T-cell (primary cell): ENCODE data around the gene TBL1XR1. TPM values are rescaled to one million over a fixed set of nuclear protein-coding genes. Genes with fewer than 3 reads are reported as not detected.
"Not testable (repeated sequence)": the region's sequence is repeated elsewhere in the genome, so short reads cannot be mapped to it uniquely, and the experiment has no call there.

Source experiments
- ATAC-seq, 4 experiments: fragments of 200-7000 bp in 3 of 4; fragments of 150-1000 bp in 1 of 4; cut with Tn5 transposase; replicated peaks in 1 of 4; 1 replicate in 3 of 4; 2 replicates in 1 of 4; pipeline ENCODE4 v1.10.0; 2021; ENCODE audit warnings: moderate library complexity in 3 of 4, mild to moderate bottlenecking in 2 of 4, moderate number of reproducible peaks in 1 of 4
- CTCF ChIA-PET, 2 donors: fragments of 300-600 bp; sonication (Branson Sonifier 250); formaldehyde crosslinking; loops; one replicate each; lab custom pipeline; 2022; ENCODE audit warnings: antibody characterized with exemption in 2 of 2; lab: Charles Lee
- POLR2A ChIA-PET, 2 donors: fragments of 300-600 bp; sonication (Branson Sonifier 250); formaldehyde crosslinking; loops; one replicate each; lab custom pipeline; 2022; ENCODE audit warnings: antibody characterized with exemption in 2 of 2; lab: Charles Lee
- DNase-seq, 35 experiments: peaks; one replicate each; pipeline versions ENCODE4 v3.0.0 to v3.0.0-alpha.2; 2013 to 2023
- H3K27ac ChIP-seq: one replicate; pipeline ENCODE4 v1.5.1; 2013; ENCODE audit warnings: low read length
- H3K27me3 ChIP-seq, 2 experiments: replicated peaks in 1 of 2; 1 replicate in 1 of 2; 2 replicates in 1 of 2; pipeline versions ENCODE4 v1.6.1 to v1.7.0; 2013; ENCODE audit warnings: low read length in 1 of 2, mixed read lengths in 1 of 2; ENCODE audit not compliant: control insufficient read depth in 2 of 2, insufficient read depth in 2 of 2; ENCODE audit errors: extremely low read depth in 1 of 2
- H3K36me3 ChIP-seq, 2 donors: 1 replicate in 1 of 2; 2 replicates in 1 of 2; pipeline versions ENCODE4 v1.6.1 to v1.7.0; 2013; ENCODE audit warnings: low read length in 1 of 2; ENCODE audit not compliant: control insufficient read depth in 2 of 2, insufficient read depth in 1 of 2; ENCODE audit errors: extremely low read depth in 1 of 2
- H3K4me1 ChIP-seq, 2 experiments: 1 replicate in 1 of 2; 2 replicates in 1 of 2; pipeline versions ENCODE4 v1.6.1 to v1.7.0; 2013; ENCODE audit warnings: low read length in 2 of 2, mixed read lengths in 1 of 2; ENCODE audit not compliant: insufficient read depth in 2 of 2, control insufficient read depth in 1 of 2; ENCODE audit errors: extremely low read depth in 1 of 2
- H3K4me3 ChIP-seq, 2 donors: 1 replicate in 1 of 2; 2 replicates in 1 of 2; pipeline versions ENCODE4 v1.5.1 to v1.7.0; 2013; ENCODE audit warnings: mild to moderate bottlenecking in 2 of 2, low read length in 1 of 2, moderate library complexity in 1 of 2; ENCODE audit not compliant: control insufficient read depth in 1 of 2; ENCODE audit errors: extremely low read depth in 1 of 2
- H3K9me3 ChIP-seq: 2 replicates; pipeline ENCODE4 v1.7.0; 2013
- H3K27ac Mint-ChIP-seq, 2 donors: one replicate each; pipeline ENCODE4 v1.8.0; 2020 to 2021; ENCODE audit warnings: mild to moderate bottlenecking in 2 of 2, mixed read lengths in 2 of 2
- H3K27me3 Mint-ChIP-seq, 2 donors: one replicate each; pipeline ENCODE4 v1.8.0; 2021 to 2022; ENCODE audit warnings: mixed read lengths in 2 of 2
- H3K36me3 Mint-ChIP-seq: one replicate; pipeline ENCODE4 v1.8.0; 2021; ENCODE audit warnings: mixed read lengths
- H3K4me1 Mint-ChIP-seq, 3 donors: one replicate each; pipeline ENCODE4 v1.8.0; 2020 to 2022; ENCODE audit warnings: mixed read lengths in 3 of 3, mild to moderate bottlenecking in 1 of 3
- H3K4me3 Mint-ChIP-seq, 3 donors: one replicate each; pipeline ENCODE4 v1.8.0; 2020 to 2022; ENCODE audit warnings: mild to moderate bottlenecking in 3 of 3, mixed read lengths in 3 of 3, moderate library complexity in 3 of 3
- H3K9me3 Mint-ChIP-seq, 3 donors: one replicate each; pipeline ENCODE4 v1.8.0; 2020 to 2022; ENCODE audit warnings: mixed read lengths in 3 of 3
- WGBS: methylation state at CpG from one replicate; pipeline ENCODE4 v1.1.5; 2013; ENCODE audit warnings: missing lambda C conversion rate; ENCODE audit not compliant: insufficient coverage; 5-methylcytosine and 5-hydroxymethylcytosine counted together
- total RNA-seq, 35 experiments: library from RNA in 6 of 35; stranded (reverse) in 6 of 35; fragments of 120-200 nt in 1 of 35; gene quantifications; one replicate each; pipeline versions ENCODE4 v1.2.1 to v1.2.4 and lab custom pipeline; 2013 to 2026

TBL1XR1 gene
- total RNA-seq, 5 donors from 2014 or later (not counting 1 experiment from before 2014, with no cell fraction given): 120 to 156 (median 140) TPM

GRCh38 chr3:177203016-177203415 lies 5.7 kb upstream of the TBL1XR1 start:
- H3K36me3 ChIP-seq, H3K27me3 ChIP-seq, H3K9me3 ChIP-seq, H3K4me3 Mint-ChIP-seq, H3K9me3 Mint-ChIP-seq, DNase-seq, H3K4me3 ChIP-seq, CTCF ChIA-PET, H3K27me3 Mint-ChIP-seq, H3K36me3 Mint-ChIP-seq, ATAC-seq: not testable (repeated sequence)
- POLR2A ChIA-PET: interaction anchor here in 1 of 2 donors (0.8 kb wide), 1 partner anchor 578 kb away, joined by 3 read pairs; no protein-coding TSS in a partner anchor
- Mint-ChIP-seq H3K4me1 (peaks cover 35 to 47% (median 44%) of the 10 kb centered on the region in 3 donors), H3K27ac (peak overlapping the region; percentile 95)
- H3K27ac ChIP-seq: peak overlapping the region; percentile 34
- 60% methylated on average over 1 of the region's 4 CpGs for WGBS
- peaks cover 30 to 34% of the 10 kb centered on the region in 2 experiments for H3K4me1 ChIP-seq

DNA sequence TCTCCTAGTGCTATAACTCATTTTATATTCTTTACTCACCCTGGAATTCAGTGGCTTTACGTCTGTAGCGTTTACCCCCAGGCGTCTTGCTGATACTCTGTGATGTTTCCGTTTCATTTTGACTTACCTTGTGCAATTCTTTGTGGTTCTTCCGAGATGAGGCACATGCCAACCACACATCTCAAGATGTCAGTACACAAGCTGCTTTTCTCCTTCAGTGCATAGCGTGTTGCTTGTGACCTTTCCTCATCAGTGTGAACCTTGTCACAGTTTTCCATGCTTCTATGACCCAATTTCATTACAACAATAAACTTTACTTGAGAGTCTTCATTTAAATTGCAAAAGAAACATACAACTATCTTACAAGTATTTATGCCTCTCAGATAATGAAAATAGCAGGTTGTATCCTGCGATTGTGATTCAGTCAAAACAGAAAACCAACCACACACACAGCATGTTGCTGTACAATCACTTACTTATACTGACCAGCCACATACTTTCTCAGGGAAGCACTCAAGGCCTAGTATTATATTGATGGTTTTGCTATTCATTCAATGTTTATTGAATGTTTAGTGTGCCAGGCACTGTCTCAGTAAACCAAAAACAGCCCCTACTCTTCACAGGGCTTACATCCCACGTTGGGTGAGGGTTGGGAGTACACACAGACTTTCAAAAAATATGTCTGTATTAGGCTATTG lies 4.6 kb upstream of the TBL1XR1 start:
- ATAC-seq (peak; percentile 47 to 64 (median 54)), DNase-seq (peak in 34 of 35 experiments; percentile 21 to 84 (median 53))
- no peaks in the 10 kb centered on the region for H3K9me3 Mint-ChIP-seq
- H3K4me3 Mint-ChIP-seq: peak overlapping the region; percentile 56 to 70 (median 63)
- Histone ChIP-seq H3K4me1 (peaks cover 31 to 36% of the 10 kb centered on the region in 2 experiments), H3K27ac (peak overlapping the region; percentile 74), H3K9me3 (no peaks in the 10 kb centered on the region), H3K27me3 (no peaks in the 10 kb centered on the region), H3K36me3 (no peaks in the 10 kb centered on the region), H3K4me3 (peak overlapping the region in 1 of 2 donors; percentile 30)
- ChIA-PET POLR2A (interaction anchor here (0.6 to 1.5 kb wide), 3 partner anchors 158 to 1177 kb away, joined by 3 to 5 read pairs (median 4); no protein-coding TSS in a partner anchor), CTCF (interaction anchor here (0.5 to 1.2 kb wide), 3 partner anchors 116 to 883 kb away, joined by 4 to 13 read pairs (median 4); no protein-coding TSS in a partner anchor)
- H3K36me3 Mint-ChIP-seq: no peaks in the 10 kb centered on the region
- H3K27me3 Mint-ChIP-seq: no peaks in the 10 kb centered on the region
- peaks cover 35 to 47% (median 44%) of the 10 kb centered on the region in 3 donors for H3K4me1 Mint-ChIP-seq
- WGBS: 0% methylated on average over 6 of the region's 8 CpGs
- H3K27ac Mint-ChIP-seq: peak overlapping the region; percentile 95

GRCh38 chr3:177199206-177199760 lies 2.0 kb upstream of the TBL1XR1 start:
- Mint-ChIP-seq H3K4me1 (peaks cover 50 to 58% (median 57%) of the 10 kb centered on the region in 3 donors), H3K9me3 (no peaks in the 10 kb centered on the region), H3K27me3 (no peaks in the 10 kb centered on the region), H3K27ac (peak overlapping the region; percentile 95), H3K36me3 (no peaks in the 10 kb centered on the region), H3K4me3 (peak overlapping the region; percentile 77 to 97 (median 78))
- Histone ChIP-seq H3K9me3 (no peaks in the 10 kb centered on the region), H3K27ac (peak overlapping the region; percentile 88), H3K27me3 (no peaks in the 10 kb centered on the region), H3K4me1 (peaks cover 35 to 36% of the 10 kb centered on the region in 2 experiments), H3K36me3 (no peaks in the 10 kb centered on the region), H3K4me3 (peak overlapping the region in 1 of 2 donors; percentile 54)
- 17% methylated on average over 2 of the region's 6 CpGs for WGBS
- CTCF ChIA-PET: interaction anchor here (0.6 to 1.7 kb wide), 6 partner anchors 12 to 818 kb away, joined by 3 to 19 read pairs (median 4); no protein-coding TSS in a partner anchor
- peak in 17 of 35 experiments; percentile 8 to 58 (median 19) for DNase-seq
- POLR2A ChIA-PET: interaction anchor here (0.7 to 1.4 kb wide), 4 partner anchors 10 to 177 kb away, joined by 3 to 10 read pairs (median 4); no protein-coding TSS in a partner anchor
- peak in 1 of 4 experiments; percentile 21 for ATAC-seq

DNA sequence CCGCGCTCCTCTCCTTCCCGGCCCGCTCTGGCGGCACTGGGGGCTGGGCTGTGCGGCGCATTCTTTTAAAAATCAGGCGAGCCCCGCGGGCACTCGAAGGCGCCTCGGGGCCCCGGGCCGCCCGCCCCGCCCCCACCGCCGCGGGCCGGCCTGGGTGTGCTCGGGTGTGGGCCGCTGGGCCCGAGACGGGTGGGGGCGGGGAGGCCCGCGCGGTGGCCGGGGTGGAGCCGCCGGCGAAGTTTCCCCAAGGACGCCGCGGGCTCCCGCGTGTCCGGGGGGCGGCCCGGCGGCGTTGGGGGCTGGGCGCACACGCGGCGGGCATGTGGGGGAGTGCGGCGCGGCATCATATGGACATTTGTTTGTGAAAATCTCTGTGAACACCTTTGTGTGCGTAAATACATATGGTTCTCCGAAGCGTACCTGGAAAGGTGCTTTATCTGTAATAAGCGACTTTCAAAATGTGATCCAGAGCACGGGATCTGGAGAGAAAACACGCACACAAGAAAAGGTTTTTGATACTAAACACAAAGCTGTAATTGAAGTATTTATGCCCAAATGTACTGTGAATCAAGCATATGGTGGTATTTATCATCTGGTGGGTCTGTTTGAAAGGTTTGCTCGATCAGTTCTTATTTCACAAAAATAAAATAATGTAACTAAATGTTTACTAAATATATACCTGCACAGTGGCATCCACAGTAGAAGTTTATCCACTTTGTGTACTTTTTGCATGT lies 612 bp upstream of the TBL1XR1 start:
- H3K4me1 ChIP-seq: peaks cover 39 to 40% of the 10 kb centered on the region in 2 experiments

GRCh38 chr3:177196456-177197040 lies 734 bp downstream of the TBL1XR1 start:
- DNase-seq (peak in 31 of 35 experiments; percentile 2 to 69 (median 37)), ATAC-seq (peak; percentile 7 to 13 (median 10))
- 0% methylated on average over 10 of the region's 43 CpGs for WGBS
- Mint-ChIP-seq H3K4me3 (peak overlapping the region; percentile 97), H3K27ac (peak overlapping the region; percentile 96 to 98), H3K4me1 (peaks cover 64 to 67% (median 64%) of the 10 kb centered on the region in 3 donors), H3K27me3 (no peaks in the 10 kb centered on the region), H3K9me3 (no peaks in the 10 kb centered on the region), H3K36me3 (peaks cover 10% of the 10 kb centered on the region)
- Histone ChIP-seq H3K36me3 (no peaks in the 10 kb centered on the region), H3K4me1 (peaks cover 34 to 43% of the 10 kb centered on the region in 2 experiments), H3K27ac (peak overlapping the region; percentile 93), H3K9me3 (no peaks in the 10 kb centered on the region), H3K27me3 (no peaks in the 10 kb centered on the region), H3K4me3 (peak overlapping the region; percentile 88 to 91)
- CTCF ChIA-PET: interaction anchor here (0.7 to 3.2 kb wide), 6 partner anchors 50 to 1168 kb away, joined by 3 to 23 read pairs (median 4); no protein-coding TSS in a partner anchor
- POLR2A ChIA-PET: interaction anchor here (0.5 to 1.5 kb wide), 8 partner anchors 16 to 163 kb away, joined by 3 to 6 read pairs (median 4); no protein-coding TSS in a partner anchor

More for the DNA sequence above, 612 bp upstream of the TBL1XR1 start:
- Mint-ChIP-seq H3K36me3 (peaks cover 5% of the 10 kb centered on the region), H3K27ac (peak overlapping the region; percentile 95), H3K9me3 (no peaks in the 10 kb centered on the region), H3K4me1 (peaks cover 63 to 67% (median 65%) of the 10 kb centered on the region in 3 donors), H3K4me3 (peak overlapping the region; percentile 77 to 97 (median 78)), H3K27me3 (no peaks in the 10 kb centered on the region)
- ChIA-PET CTCF (interaction anchor here (0.6 to 3.2 kb wide), 15 partner anchors 47 to 400 kb away, joined by 3 to 23 read pairs (median 4); no protein-coding TSS in a partner anchor), POLR2A (interaction anchor here (0.6 to 1.5 kb wide), 12 partner anchors 12 to 451 kb away, joined by 3 to 15 read pairs (median 5); no protein-coding TSS in a partner anchor)
- Histone ChIP-seq H3K27me3 (no peaks in the 10 kb centered on the region), H3K9me3 (no peaks in the 10 kb centered on the region), H3K27ac (peak overlapping the region; percentile 88), H3K4me3 (peak overlapping the region; percentile 54 to 55), H3K36me3 (no peaks in the 10 kb centered on the region)
- ATAC-seq (peak; percentile 31 to 46 (median 40)), DNase-seq (peak in 3 of 35 experiments; percentile 8 to 39 (median 14))
- WGBS: under 1% methylated on average over 36 of the region's 57 CpGs
